CD4-positive, alpha-beta T cell treated with Interleukin-17A for 1 hour (primary cell): ENCODE data around the gene WARS2.

Experiments used
- DNase-seq: peaks from one replicate; pipeline ENCODE4 v3.0.0-alpha.2; 2020

WARS2 gene

GRCh38 chr1:118982266-118982665 is 158.2 kb downstream of the WARS2 start:
- DNase-seq, result no peak

- DNase-seq, result no peak
Measured at GRCh38 chr1:118981436-118981835, 159.0 kb downstream of the WARS2 start.
